H9 (cell line): Measurements from ENCODE around the gene ARHGEF25. TPM values are rescaled to one million over a fixed set of nuclear protein-coding genes. Genes with fewer than 3 reads are reported as not detected.

Experiments used
- DNase-seq: peaks from one replicate; pipeline ENCODE4 v3.0.0-alpha.2; 2017
- H2AFZ ChIP-seq: one replicate; pipeline ENCODE4 v1.6.1; 2013; ENCODE audit warnings: mild to moderate bottlenecking, low read length, control low read depth, moderate library complexity
- H2AK5ac ChIP-seq: 2 replicates; pipeline ENCODE4 v1.6.1; 2013; ENCODE audit warnings: low read length, control low read depth, mixed read lengths; ENCODE audit not compliant: insufficient read length
- H2BK120ac ChIP-seq: one replicate; pipeline ENCODE4 v1.6.1; 2013; ENCODE audit warnings: low read depth, mild to moderate bottlenecking, low read length, control low read depth, inconsistent platforms; ENCODE audit not compliant: poor library complexity, severe bottlenecking
- H2BK12ac ChIP-seq: 2 replicates; pipeline ENCODE4 v1.6.1; 2013; ENCODE audit warnings: low read length, control low read depth, mixed read lengths, low read depth; ENCODE audit not compliant: insufficient read length
- H2BK15ac ChIP-seq: 2 replicates; pipeline ENCODE4 v1.6.1; 2013; ENCODE audit warnings: low read depth, low read length, control low read depth
- H2BK20ac ChIP-seq: one replicate; pipeline ENCODE4 v1.6.1; 2013; ENCODE audit warnings: low read depth, mild to moderate bottlenecking, low read length, control low read depth, inconsistent platforms; ENCODE audit not compliant: poor library complexity, severe bottlenecking
- H2BK5ac ChIP-seq: 2 replicates; pipeline ENCODE4 v1.6.1; 2013; ENCODE audit warnings: low read length, control low read depth, mixed read lengths; ENCODE audit not compliant: insufficient read length
- H3K14ac ChIP-seq: 2 replicates; pipeline ENCODE4 v1.6.1; 2013; ENCODE audit warnings: low read length, control low read depth; ENCODE audit not compliant: insufficient read depth
- H3K18ac ChIP-seq: 2 replicates; pipeline ENCODE4 v1.6.1; 2013; ENCODE audit warnings: low read depth, mild to moderate bottlenecking, mixed read lengths, low read length, control low read depth; ENCODE audit not compliant: insufficient read length
- H3K23ac ChIP-seq: 2 replicates; pipeline ENCODE4 v1.6.1; 2013; ENCODE audit warnings: low read length, control low read depth, mixed read lengths, low read depth; ENCODE audit not compliant: insufficient read length
- H3K23me2 ChIP-seq: 2 replicates; pipeline ENCODE4 v1.6.1; 2013; ENCODE audit warnings: low read depth, mild to moderate bottlenecking, mixed read lengths, low read length, control low read depth; ENCODE audit not compliant: insufficient read length, poor library complexity, severe bottlenecking
- H3K27ac ChIP-seq: 2 replicates; pipeline ENCODE4 v1.5.1; 2013; ENCODE audit warnings: low read length, control low read depth, mixed read lengths, low read depth; ENCODE audit not compliant: insufficient read length
- H3K27me3 ChIP-seq: 2 replicates; pipeline ENCODE4 v1.6.1; 2013; ENCODE audit warnings: low read length, control low read depth, inconsistent platforms; ENCODE audit not compliant: insufficient read depth
- H3K4ac ChIP-seq: 2 replicates; pipeline ENCODE4 v1.6.1; 2013; ENCODE audit warnings: low read depth, mild to moderate bottlenecking, control low read depth, inconsistent platforms, low read length, moderate library complexity
- H3K4me1 ChIP-seq: 2 replicates; pipeline ENCODE4 v1.6.1; 2013; ENCODE audit warnings: low read length, control low read depth, inconsistent platforms; ENCODE audit not compliant: insufficient read depth
- H3K4me2 ChIP-seq: 2 replicates; pipeline ENCODE4 v1.6.1; 2013; ENCODE audit warnings: low read length, control low read depth, mixed read lengths; ENCODE audit not compliant: insufficient read length, insufficient read depth
- H3K56ac ChIP-seq: 2 replicates; pipeline ENCODE4 v1.6.1; 2013; ENCODE audit warnings: low read depth, mild to moderate bottlenecking, mixed read lengths, low read length, control low read depth; ENCODE audit not compliant: insufficient read length
- H3K79me1 ChIP-seq: 2 replicates; pipeline ENCODE4 v1.6.1; 2013; ENCODE audit warnings: low read depth, mild to moderate bottlenecking, moderate library complexity, low read length, control low read depth, inconsistent platforms; ENCODE audit not compliant: insufficient read depth, poor library complexity, severe bottlenecking
- H3K79me2 ChIP-seq: 2 replicates; pipeline ENCODE4 v1.6.1; 2013; ENCODE audit warnings: low read length, control low read depth, inconsistent platforms; ENCODE audit not compliant: insufficient read depth
- H3K9ac ChIP-seq: 2 replicates; pipeline ENCODE4 v1.6.1; 2013; ENCODE audit warnings: low read length, control low read depth, mixed read lengths; ENCODE audit not compliant: insufficient read length; ENCODE audit errors: extremely low read depth
- H3K9me3 ChIP-seq: one replicate; pipeline ENCODE4 v1.6.1; 2013; ENCODE audit warnings: low read depth, low read length, inconsistent platforms; ENCODE audit not compliant: control insufficient read depth
- H3T11ph ChIP-seq: one replicate; pipeline ENCODE4 v1.6.1; 2013; ENCODE audit warnings: mild to moderate bottlenecking, low read length, control low read depth, inconsistent platforms
- H4K20me1 ChIP-seq: one replicate; pipeline ENCODE4 v1.6.1; 2013; ENCODE audit not compliant: control insufficient read depth, insufficient read length, insufficient read depth
- H4K5ac ChIP-seq: 2 replicates; pipeline ENCODE4 v1.6.1; 2013; ENCODE audit warnings: low read depth, mild to moderate bottlenecking, mixed read lengths, low read length, control low read depth; ENCODE audit not compliant: insufficient read length
- H4K8ac ChIP-seq: replicated peaks from 2 replicates; pipeline ENCODE4 v1.6.1; 2013; ENCODE audit warnings: low read length, control low read depth, mixed read lengths, low read depth; ENCODE audit not compliant: insufficient read length
- H4K91ac ChIP-seq: 2 replicates; pipeline ENCODE4 v1.6.1; 2013; ENCODE audit warnings: low read depth, mild to moderate bottlenecking, moderate library complexity, mixed read lengths, low read length, control low read depth; ENCODE audit not compliant: insufficient read length
- H3K27ac Mint-ChIP-seq, 3 experiments: 2 replicates in 2 of 3; 3 replicates in 1 of 3; pipeline ENCODE4 v1.8.0; 2020 to 2021; ENCODE audit warnings: mixed read lengths in 3 of 3, mild to moderate bottlenecking in 1 of 3, moderate library complexity in 1 of 3
- H3K27me3 Mint-ChIP-seq: 2 replicates; pipeline ENCODE4 v1.8.0; 2021; ENCODE audit warnings: low read depth, mild to moderate bottlenecking, moderate library complexity, mixed read lengths
- H3K36me3 Mint-ChIP-seq, 3 experiments: 2 replicates in 2 of 3; 3 replicates in 1 of 3; pipeline ENCODE4 v1.8.0; 2020 to 2021; ENCODE audit warnings: low read depth in 3 of 3, mixed read lengths in 3 of 3; ENCODE audit not compliant: insufficient read depth in 1 of 3
- H3K4me1 Mint-ChIP-seq, 2 experiments: 2 replicates each; pipeline ENCODE4 v1.8.0; 2020; ENCODE audit warnings: mixed read lengths in 2 of 2
- H3K4me3 Mint-ChIP-seq, 2 experiments: 2 replicates in 1 of 2; 3 replicates in 1 of 2; pipeline ENCODE4 v1.8.0; 2020 to 2021; ENCODE audit warnings: mild to moderate bottlenecking in 2 of 2, mixed read lengths in 2 of 2, moderate library complexity in 1 of 2
- H3K9me3 Mint-ChIP-seq, 2 experiments: 2 replicates in 1 of 2; 3 replicates in 1 of 2; pipeline ENCODE4 v1.8.0; 2020; ENCODE audit warnings: mild to moderate bottlenecking in 2 of 2, mixed read lengths in 2 of 2, moderate library complexity in 1 of 2
- WGBS: extraction: QIAGEN DNeasy Blood & Tissue Kit; methylation state at CpG from one replicate; pipeline ENCODE4 v1.1.7; 2013; ENCODE audit warnings: missing lambda C conversion rate, low lambda C conversion rate, mixed read lengths; ENCODE audit not compliant: insufficient read length; ENCODE audit errors: extremely low coverage; 5-methylcytosine and 5-hydroxymethylcytosine counted together
- total RNA-seq: library from RNA; stranded (reverse); gene quantifications from 2 replicates; pipeline ENCODE4 v1.2.1, GENCODE V29; 2021
- TF ChIP-seq, protein P1 (sequence below): fragments of 200-600 bp; sonication (generic); conservative IDR thresholded peaks from 3 replicates; pipeline ENCODE4 v1.8.0; 2021; ENCODE audit warnings: antibody characterized with exemption, mild to moderate bottlenecking

ARHGEF25 gene
- total RNA-seq, 1 experiment from 2014 or later, result 22.6 TPM

DNA sequence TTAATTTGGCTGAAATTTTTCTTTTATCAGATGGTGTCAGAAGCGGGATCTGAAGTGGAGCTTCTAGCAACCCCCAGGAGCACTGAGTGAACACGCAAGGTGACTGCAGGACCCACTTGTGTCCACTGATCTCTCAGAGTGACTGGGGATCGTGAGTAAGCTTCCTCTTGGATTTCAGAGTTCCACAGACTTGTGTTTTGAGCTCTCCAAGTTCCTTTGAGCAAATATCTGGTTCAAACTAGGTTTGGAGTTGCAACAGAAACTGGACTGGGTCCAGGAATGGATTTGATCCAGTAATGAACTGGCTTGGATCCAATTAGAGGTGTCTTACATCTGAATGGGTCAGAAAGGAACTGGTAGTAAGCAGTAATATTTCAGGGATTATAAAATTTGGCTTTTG, 46.5 kb downstream of the ARHGEF25 start:
- peaks cover 0 to 14% (median 7%) of the 10 kb centered on the region in 3 experiments; a peak in 3 of 7 replicates for H3K36me3 Mint-ChIP-seq
- Histone ChIP-seq H3K79me1 (no peaks in the 10 kb centered on the region), H3K23ac (no peak overlapping the region), H3T11ph (no peak overlapping the region), H4K91ac (no peak overlapping the region), H3K4ac (no peak overlapping the region), H4K20me1 (no peaks in the 10 kb centered on the region), H2BK12ac (no peak overlapping the region), H2BK5ac (no peak overlapping the region), H4K5ac (no peak overlapping the region), H3K9me3 (no peaks in the 10 kb centered on the region), H2AFZ (no peak overlapping the region), H3K27me3 (no peaks in the 10 kb centered on the region), H3K4me1 (no peaks in the 10 kb centered on the region), H2AK5ac (no peak overlapping the region), H3K18ac (no peak overlapping the region), H2BK20ac (no peak overlapping the region), H3K79me2 (no peaks in the 10 kb centered on the region), H3K9ac (no peak overlapping the region), H3K14ac (no peak overlapping the region), H3K27ac (no peak overlapping the region), H2BK15ac (no peak overlapping the region), H2BK120ac (no peak overlapping the region), H3K56ac (no peak overlapping the region), H4K8ac (no peak overlapping the region), H3K23me2 (no peaks in the 10 kb centered on the region), H3K4me2 (no peak overlapping the region)
- H3K9me3 Mint-ChIP-seq, result peaks cover 72 to 79% of the 10 kb centered on the region in 2 experiments
- H3K27ac Mint-ChIP-seq, result no peak overlapping the region
- no peaks in the 10 kb centered on the region for H3K4me1 Mint-ChIP-seq
- peaks cover 23% of the 10 kb centered on the region for H3K27me3 Mint-ChIP-seq
- WGBS, result no CpG with 5 or more reads among the region's 3 CpGs
- TF ChIP-seq, protein P1, sequence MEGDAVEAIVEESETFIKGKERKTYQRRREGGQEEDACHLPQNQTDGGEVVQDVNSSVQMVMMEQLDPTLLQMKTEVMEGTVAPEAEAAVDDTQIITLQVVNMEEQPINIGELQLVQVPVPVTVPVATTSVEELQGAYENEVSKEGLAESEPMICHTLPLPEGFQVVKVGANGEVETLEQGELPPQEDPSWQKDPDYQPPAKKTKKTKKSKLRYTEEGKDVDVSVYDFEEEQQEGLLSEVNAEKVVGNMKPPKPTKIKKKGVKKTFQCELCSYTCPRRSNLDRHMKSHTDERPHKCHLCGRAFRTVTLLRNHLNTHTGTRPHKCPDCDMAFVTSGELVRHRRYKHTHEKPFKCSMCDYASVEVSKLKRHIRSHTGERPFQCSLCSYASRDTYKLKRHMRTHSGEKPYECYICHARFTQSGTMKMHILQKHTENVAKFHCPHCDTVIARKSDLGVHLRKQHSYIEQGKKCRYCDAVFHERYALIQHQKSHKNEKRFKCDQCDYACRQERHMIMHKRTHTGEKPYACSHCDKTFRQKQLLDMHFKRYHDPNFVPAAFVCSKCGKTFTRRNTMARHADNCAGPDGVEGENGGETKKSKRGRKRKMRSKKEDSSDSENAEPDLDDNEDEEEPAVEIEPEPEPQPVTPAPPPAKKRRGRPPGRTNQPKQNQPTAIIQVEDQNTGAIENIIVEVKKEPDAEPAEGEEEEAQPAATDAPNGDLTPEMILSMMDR, result no peak
- no peak for DNase-seq
- no peak overlapping the region for H3K4me3 Mint-ChIP-seq
